GM12874 (cell line): ENCODE measurements around the gene DUSP6.

Experiments
- CTCF ChIP-seq: IDR thresholded peaks from 2 replicates; pipeline ENCODE4 v1.5.1; 2011; ENCODE audit warnings: low read depth, mild to moderate bottlenecking, control low read depth, low read length, moderate library complexity; ENCODE audit not compliant: insufficient read depth

Gene DUSP6

GRCh38 chr12:89370850-89371249 lies 18.5 kb upstream of the DUSP6 start:
- TF ChIP-seq CTCF = no peak

DNA sequence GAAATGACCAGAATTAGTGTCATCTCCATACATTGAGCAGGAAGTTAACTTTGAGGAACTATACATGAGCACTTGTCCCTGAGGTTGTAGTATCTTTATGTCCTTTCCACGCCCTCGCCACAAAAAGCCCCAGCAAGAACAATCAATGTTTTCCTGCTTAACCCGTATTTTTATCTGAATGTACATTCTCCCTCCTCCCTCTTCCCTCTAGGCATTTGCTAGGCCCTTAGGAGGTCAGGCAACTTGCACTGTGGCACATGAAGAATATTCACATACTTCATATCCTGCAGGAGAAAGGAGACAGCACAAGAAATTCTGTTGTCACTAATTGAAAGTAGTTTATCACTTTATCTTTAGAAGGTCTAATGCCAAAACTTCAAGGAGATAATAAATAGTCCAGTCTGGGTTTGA lies 18.1 kb upstream of the DUSP6 start:
- no peak for TF ChIP-seq CTCF

GRCh38 chr12:89369166-89369565 lies 16.9 kb upstream of the DUSP6 start:
- no peak for TF ChIP-seq CTCF

DNA sequence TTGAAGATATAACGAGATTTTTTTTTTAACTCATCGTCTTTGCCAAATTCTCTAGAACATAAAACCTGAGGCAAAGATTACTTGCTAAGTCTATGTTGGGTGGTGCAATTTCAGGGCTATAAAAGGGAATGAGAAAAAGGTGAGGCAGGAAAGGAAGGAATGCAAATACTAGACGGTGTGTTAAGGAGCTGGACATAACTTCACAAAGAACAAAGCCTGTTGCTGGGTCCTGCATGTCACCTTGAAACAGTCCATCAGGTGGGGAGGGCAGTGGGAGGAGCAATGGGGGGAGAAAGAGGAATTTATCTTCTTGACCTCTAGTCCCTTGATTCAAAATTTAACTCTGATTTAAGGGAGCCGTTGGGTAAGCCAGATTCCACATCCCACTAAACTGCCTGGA lies 16.1 kb upstream of the DUSP6 start:
- TF ChIP-seq CTCF = no peak

GRCh38 chr12:89366676-89367364 lies 14.5 kb upstream of the DUSP6 start:
- TF ChIP-seq CTCF = no peak

DNA sequence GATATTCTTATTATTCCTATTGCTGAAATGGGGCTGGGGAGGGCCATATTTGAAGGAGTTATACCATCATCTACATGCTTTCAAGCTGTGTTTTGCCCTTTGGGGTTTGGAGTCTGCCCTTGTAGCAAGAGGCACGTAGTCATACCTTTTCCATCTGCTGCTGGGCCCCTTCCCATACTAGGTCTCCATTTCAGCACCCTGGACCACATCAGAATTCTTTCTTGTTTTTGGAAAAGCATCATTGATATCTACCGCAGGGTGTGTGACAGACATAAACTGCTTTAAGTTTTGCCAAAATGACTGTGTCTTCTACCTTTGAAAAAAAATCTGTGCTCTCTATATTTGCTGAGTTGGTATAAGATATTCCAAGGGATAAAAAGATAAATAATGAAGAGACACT lies 12.3 kb upstream of the DUSP6 start:
- no peak for TF ChIP-seq CTCF

DNA sequence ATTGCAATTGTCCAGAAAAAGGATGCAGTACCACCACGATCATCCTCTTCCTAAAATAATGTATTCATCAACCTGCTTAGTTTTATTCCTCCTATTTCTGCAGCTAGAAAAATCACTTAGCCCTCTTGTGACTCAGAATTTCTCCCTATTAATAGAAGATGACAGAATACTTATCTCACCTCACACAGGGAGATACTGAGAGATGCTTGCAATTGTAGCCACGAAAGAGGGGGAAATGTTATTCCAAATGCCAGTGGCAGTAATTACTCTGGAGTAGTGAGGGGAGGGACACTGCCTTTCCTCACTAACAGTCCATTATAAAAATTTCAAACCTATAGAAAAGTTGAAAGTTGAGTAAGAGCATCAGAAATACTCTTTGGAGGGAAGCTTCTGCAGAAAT lies 11.8 kb upstream of the DUSP6 start:
- TF ChIP-seq CTCF = no peak
